ENCODE measurements around the gene PPARG.

DNA sequence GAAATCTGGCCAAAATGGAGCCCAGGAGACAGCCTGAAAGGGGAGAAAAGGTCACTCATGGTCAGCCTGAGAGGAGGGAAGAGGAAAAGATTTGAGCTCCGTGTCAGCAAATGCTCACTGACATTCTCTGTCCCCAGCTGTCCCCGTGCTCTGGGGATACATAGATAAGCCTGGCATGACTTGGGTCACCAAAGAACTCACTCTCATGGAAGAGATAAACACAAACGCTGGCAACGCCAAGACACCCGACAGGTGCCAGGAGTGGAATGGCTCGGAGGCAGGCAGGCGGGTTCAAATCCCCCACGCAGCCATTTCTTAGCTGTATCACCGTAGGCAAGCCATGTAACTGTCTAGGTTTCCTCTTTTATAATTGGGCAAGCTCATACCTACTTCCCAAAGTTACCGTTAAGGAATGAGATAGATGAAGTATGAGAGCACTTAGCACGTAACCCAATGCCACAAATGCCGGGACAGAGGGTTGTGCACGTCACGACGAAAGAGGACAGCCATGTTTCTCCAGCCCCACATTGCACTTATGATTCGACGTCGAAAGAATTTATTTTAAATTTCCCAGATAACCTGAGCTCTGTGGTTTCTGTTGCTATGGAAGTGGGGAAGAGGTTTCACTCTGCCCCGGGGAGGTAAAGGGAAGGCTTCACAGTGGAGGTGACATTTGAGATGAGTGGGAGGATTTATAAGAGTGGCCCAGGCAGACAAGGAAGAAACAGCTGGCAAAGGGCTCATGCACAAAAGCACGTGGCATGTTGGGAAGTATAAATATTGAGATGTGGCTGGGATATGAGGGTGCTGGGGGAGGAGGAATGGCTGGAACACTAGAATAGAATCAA, 154.0 kb downstream of the PPARG start:
- TF ChIP-seq BHLHE40 (IDR thresholded peaks at IDR 0.05; ENCODE audit: low read depth, low read length) (no peak), CTCF (IDR thresholded peaks at IDR 0.05) (no peak), POLR2A (IDR thresholded peaks at IDR 0.05; ENCODE audit: low read length) (no peak), CHD4 (IDR thresholded peaks at IDR 0.05; ENCODE audit: borderline replicate concordance) (no peak), HEYL (CRISPR knock-in tag; IDR thresholded peaks at IDR 0.05) (no peak), CHD2 (IDR thresholded peaks at IDR 0.05; ENCODE audit: low read length, partially characterized antibody) (no peak), CEBPB (IDR thresholded peaks at IDR 0.05) (no peak), SREBF2 (IDR thresholded peaks at IDR 0.05) (no peak), RAD21 (conservative IDR thresholded peaks at IDR 0.05 in 1 of 2, IDR thresholded peaks at IDR 0.05 in 1 of 2) (no peak), EHMT2 (IDR thresholded peaks at IDR 0.05; ENCODE audit: low read depth) (no peak), RARB (CRISPR knock-in tag; IDR thresholded peaks at IDR 0.05) (no peak), HOXB5 (CRISPR knock-in tag; IDR thresholded peaks at IDR 0.05) (no peak)
- TF ChIP-seq, protein P1, sequence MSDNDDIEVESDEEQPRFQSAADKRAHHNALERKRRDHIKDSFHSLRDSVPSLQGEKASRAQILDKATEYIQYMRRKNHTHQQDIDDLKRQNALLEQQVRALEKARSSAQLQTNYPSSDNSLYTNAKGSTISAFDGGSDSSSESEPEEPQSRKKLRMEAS (IDR thresholded peaks at IDR 0.05): no peak
